Stimulated activated CD8-positive, alpha-beta memory T cell treated with anti-CD3 and anti-CD28 coated beads, Interleukin-12 subunit alpha, Interleukin-12 subunit beta, amount 100 ng/mL, for 1 hour (primary cell): ENCODE data around the gene SGCA.

ENCODE experiments used
- DNase-seq: peaks from one replicate; pipeline ENCODE4 v3.0.0-alpha.2; 2020; ENCODE audit warnings: low read depth

The SGCA gene

GRCh38 chr17:50165867-50166517 is at the start of gene SGCA:
Gene SGCA, plus strand, starts transcription at chr17:50166005. Its CDS starts 36 bp downstream, at chr17:50166041.
- no peak for DNase-seq

GRCh38 chr17:50117202-50118051 is 48.4 kb upstream of the SGCA start:
- peak; percentile 44 for DNase-seq

GRCh38 chr17:50118076-50118827 is 47.6 kb upstream of the SGCA start:
- DNase-seq, result no peak

- DNase-seq, result no peak
These were observed 47.0 kb upstream of the SGCA start for GRCh38 chr17:50118828-50119218.

- no peak for DNase-seq
These were observed 45.1 kb upstream of the SGCA start for GRCh38 chr17:50120475-50121253.

GRCh38 chr17:50122945-50123344 is 42.9 kb upstream of the SGCA start:
- DNase-seq, result no peak

GRCh38 chr17:50123649-50124349 is 42.0 kb upstream of the SGCA start:
- DNase-seq, result no peak

GRCh38 chr17:50125420-50125997 is 40.3 kb upstream of the SGCA start:
- DNase-seq, result no peak

- no peak for DNase-seq
These were observed 38.0 kb upstream of the SGCA start for GRCh38 chr17:50127697-50128361.

GRCh38 chr17:50128441-50129352 is 37.1 kb upstream of the SGCA start:
- no peak for DNase-seq

- DNase-seq, result no peak
These were observed 36.5 kb upstream of the SGCA start for GRCh38 chr17:50129353-50129727.

GRCh38 chr17:50129728-50130558 is 35.9 kb upstream of the SGCA start, which contains the start of gene SAMD14:
Gene SAMD14, minus strand, starts transcription at chr17:50130160. Its CDS starts 5,201 bp downstream, at chr17:50124959.
- DNase-seq, result no peak

- no peak for DNase-seq
These were observed 35.1 kb upstream of the SGCA start for GRCh38 chr17:50130559-50131305.

GRCh38 chr17:50132104-50132794 is 33.6 kb upstream of the SGCA start:
- DNase-seq, result no peak

- DNase-seq, result no peak
These were observed 32.6 kb upstream of the SGCA start for GRCh38 chr17:50133028-50133768.

- no peak for DNase-seq
These were observed 32.1 kb upstream of the SGCA start for GRCh38 chr17:50133769-50134099.
